H1 (cell line): ENCODE data around the gene AP2A1. TPM values are rescaled to one million over a fixed set of nuclear protein-coding genes. Genes with fewer than 3 reads are reported as not detected.

Experiments
- CTCF ChIA-PET: fragments of 300-600 bp; sonication (Branson Sonifier 250); formaldehyde crosslinking; loops from one replicate; lab custom pipeline; 2021; ENCODE audit not compliant: partially characterized antibody; lab: Charles Lee
- POLR2A ChIA-PET: fragments of 300-600 bp; sonication (Branson Sonifier 250); formaldehyde crosslinking; loops from one replicate; lab custom pipeline; 2021; ENCODE audit warnings: inconsistent platforms; ENCODE audit not compliant: partially characterized antibody; lab: Charles Lee
- DNase-seq, 2 experiments: peaks; one replicate each; pipeline versions ENCODE4 v3.0.0 to v3.0.0-alpha.2; 2010 to 2022; ENCODE audit warnings: low spot score in 2 of 2, low read depth in 1 of 2, mixed read lengths in 1 of 2
- FAIRE-seq: peaks from 2 replicates; lab custom pipeline; 2011; peaks lifted over from hg19 to GRCh38; lab: Jason Lieb, UNC
- H2AFZ ChIP-seq: 2 replicates; pipeline ENCODE4 v1.8.1; 2012; ENCODE audit warnings: low read length, inconsistent platforms
- H2AK5ac ChIP-seq: 2 replicates; pipeline ENCODE4 v1.6.1; 2013; ENCODE audit warnings: low read depth, low read length
- H2BK120ac ChIP-seq: replicated peaks from 2 replicates; pipeline ENCODE3; 2013; ENCODE audit warnings: low read depth, low read length, inconsistent platforms
- H2BK12ac ChIP-seq: 2 replicates; pipeline ENCODE4 v1.6.1; 2013; ENCODE audit warnings: low read depth, low read length
- H2BK15ac ChIP-seq: 2 replicates; pipeline ENCODE4 v1.6.1; 2013; ENCODE audit warnings: low read length
- H2BK20ac ChIP-seq: 2 replicates; pipeline ENCODE4 v1.6.1; 2013; ENCODE audit warnings: low read length
- H2BK5ac ChIP-seq: 2 replicates; pipeline ENCODE4 v1.6.1; 2013; ENCODE audit warnings: low read depth, low read length
- H3K14ac ChIP-seq: 2 replicates; pipeline ENCODE4 v1.6.1; 2013; ENCODE audit warnings: inconsistent platforms; ENCODE audit not compliant: insufficient read length
- H3K18ac ChIP-seq: 2 replicates; pipeline ENCODE4 v1.6.1; 2013; ENCODE audit warnings: low read length; ENCODE audit errors: extremely low read depth
- H3K23ac ChIP-seq: 2 replicates; pipeline ENCODE4 v1.6.1; 2013; ENCODE audit warnings: inconsistent platforms; ENCODE audit not compliant: insufficient read length
- H3K23me2 ChIP-seq: 2 replicates; pipeline ENCODE4 v1.6.1; 2013; ENCODE audit warnings: low read depth, low read length
- H3K27ac ChIP-seq: 2 replicates; pipeline ENCODE4 v1.6.1; 2011; ENCODE audit warnings: low read depth, low read length, inconsistent platforms
- H3K27me3 ChIP-seq, 4 experiments: replicated peaks in 1 of 4; 1 replicate in 1 of 4; 2 replicates in 3 of 4; pipeline versions ENCODE4 v1.6.1 to v1.8.1; 2011 to 2013; ENCODE audit warnings: low read length in 3 of 4, mild to moderate bottlenecking in 3 of 4, inconsistent platforms in 2 of 4, mixed read lengths in 2 of 4, moderate library complexity in 1 of 4; ENCODE audit not compliant: control insufficient read depth in 3 of 4, insufficient read depth in 3 of 4; ENCODE audit errors: extremely low read depth in 1 of 4
- H3K36me3 ChIP-seq, 4 experiments: 2 replicates each; pipeline versions ENCODE4 v1.6.1 to v1.8.1; 2011 to 2013; ENCODE audit warnings: mild to moderate bottlenecking in 4 of 4, low read length in 3 of 4, moderate library complexity in 2 of 4, control low read depth in 1 of 4, inconsistent platforms in 1 of 4; ENCODE audit not compliant: insufficient read depth in 4 of 4, control insufficient read depth in 2 of 4
- H3K4ac ChIP-seq: replicated peaks from 2 replicates; pipeline ENCODE3; 2013; ENCODE audit warnings: low read length, low read depth, mixed read lengths, inconsistent platforms; ENCODE audit not compliant: insufficient read length
- H3K4me1 ChIP-seq, 4 experiments: replicated peaks in 1 of 4; 1 replicate in 1 of 4; 2 replicates in 3 of 4; pipeline versions ENCODE4 v1.6.1 to v1.8.1; 2011 to 2013; ENCODE audit warnings: low read length in 3 of 4, inconsistent platforms in 2 of 4, mixed read lengths in 1 of 4; ENCODE audit not compliant: insufficient read depth in 4 of 4, control insufficient read depth in 3 of 4
- H3K4me2 ChIP-seq, 2 experiments: 2 replicates each; pipeline versions ENCODE4 v1.6.1 to v1.8.1; 2011 to 2013; ENCODE audit warnings: low read depth in 2 of 2, low read length in 2 of 2, control low read depth in 1 of 2, inconsistent platforms in 1 of 2, mild to moderate bottlenecking in 1 of 2; ENCODE audit not compliant: insufficient read depth in 1 of 2
- H3K4me3 ChIP-seq, 4 experiments: fragments of 200-600, 300-600 bp in 1 of 4; sonication (generic), shearing (Covaris generic), sonication (Bioruptor Twin) in 1 of 4; 2 replicates each; pipeline versions ENCODE4 v1.5.1 to v1.8.1; 2011 to 2016; ENCODE audit warnings: low read length in 4 of 4, low read depth in 3 of 4, control low read depth in 2 of 4, inconsistent platforms in 2 of 4, mild to moderate bottlenecking in 2 of 4, mixed read lengths in 1 of 4, moderate library complexity in 1 of 4; ENCODE audit not compliant: insufficient read depth in 2 of 4; ENCODE audit errors: extremely low read depth in 1 of 4
- H3K56ac ChIP-seq: replicated peaks from 2 replicates; pipeline ENCODE3; 2013; ENCODE audit warnings: low read depth, mild to moderate bottlenecking, mixed read lengths, low read length, inconsistent platforms; ENCODE audit not compliant: insufficient read length
- H3K79me1 ChIP-seq: 2 replicates; pipeline ENCODE4 v1.6.1; 2013; ENCODE audit warnings: low read depth, low read length, control low read depth
- H3K79me2 ChIP-seq, 2 experiments: 2 replicates each; pipeline versions ENCODE4 v1.6.1 to v1.8.1; 2012 to 2013; ENCODE audit warnings: low read length in 2 of 2, mild to moderate bottlenecking in 2 of 2, inconsistent platforms in 1 of 2; ENCODE audit not compliant: insufficient read depth in 2 of 2, control insufficient read depth in 1 of 2
- H3K9ac ChIP-seq, 4 experiments: replicated peaks in 1 of 4; 1 replicate in 1 of 4; 2 replicates in 3 of 4; pipeline versions ENCODE4 v1.6.1 to v1.8.1; 2011 to 2013; ENCODE audit warnings: low read depth in 3 of 4, low read length in 3 of 4, control low read depth in 2 of 4, mild to moderate bottlenecking in 2 of 4, moderate library complexity in 2 of 4, inconsistent platforms in 1 of 4; ENCODE audit errors: extremely low read depth in 1 of 4
- H3K9me3 ChIP-seq, 2 experiments: 2 replicates each; pipeline versions ENCODE4 v1.6.1 to v1.8.1; 2012 to 2013; ENCODE audit warnings: mild to moderate bottlenecking in 2 of 2, moderate library complexity in 2 of 2, control low read depth in 1 of 2, inconsistent platforms in 1 of 2, low read depth in 1 of 2, low read length in 1 of 2, mixed read lengths in 1 of 2; ENCODE audit not compliant: insufficient read depth in 2 of 2
- H4K20me1 ChIP-seq, 2 experiments: replicated peaks in 1 of 2; 2 replicates each; pipeline versions ENCODE3 to v1.8.1; 2011 to 2013; ENCODE audit warnings: inconsistent platforms in 2 of 2, low read length in 2 of 2, mild to moderate bottlenecking in 1 of 2; ENCODE audit not compliant: insufficient read depth in 2 of 2, control insufficient read depth in 1 of 2
- H4K5ac ChIP-seq: 2 replicates; pipeline ENCODE4 v1.6.1; 2013; ENCODE audit warnings: low read length, low read depth, mixed read lengths, inconsistent platforms; ENCODE audit not compliant: insufficient read length
- H4K8ac ChIP-seq: 2 replicates; pipeline ENCODE4 v1.8.0; 2013; ENCODE audit warnings: mild to moderate bottlenecking, moderate library complexity, low read length, inconsistent platforms; ENCODE audit not compliant: insufficient read depth; ENCODE audit errors: extremely low read depth
- H4K91ac ChIP-seq: replicated peaks from 2 replicates; pipeline ENCODE3; 2013; ENCODE audit warnings: low read length, mixed read lengths, inconsistent platforms; ENCODE audit not compliant: insufficient read length
- HDAC2 ChIP-seq, 2 experiments: fragments of 300-600 bp in 1 of 2; sonication (generic) in 1 of 2; IDR thresholded peaks; 2 replicates each; pipeline ENCODE4 v1.6.1; 2011 to 2012; ENCODE audit warnings: low read depth in 2 of 2, low read length in 2 of 2, mild to moderate bottlenecking in 2 of 2, moderate library complexity in 2 of 2, borderline replicate concordance in 1 of 2, inconsistent platforms in 1 of 2
- HDAC6 ChIP-seq: IDR thresholded peaks from one replicate; pipeline ENCODE4 v1.7.1; 2012; ENCODE audit warnings: low read depth, mild to moderate bottlenecking, inconsistent platforms, low read length, moderate library complexity
- POLR2AphosphoS5 ChIP-seq: IDR thresholded peaks from 2 replicates; pipeline ENCODE4 v1.6.1; 2011; ENCODE audit warnings: low read depth, low read length
- SIRT6 ChIP-seq: IDR thresholded peaks from one replicate; pipeline ENCODE4 v1.7.1; 2012; ENCODE audit warnings: low read length, inconsistent platforms
- SIX5 ChIP-seq: IDR thresholded peaks from 2 replicates; pipeline ENCODE4 v1.6.1; 2011; ENCODE audit warnings: mild to moderate bottlenecking, low read depth, low read length
- TAF7 ChIP-seq: optimal IDR thresholded peaks from 2 replicates; pipeline ENCODE3; 2011; ENCODE audit warnings: low read depth, mild to moderate bottlenecking, inconsistent platforms, low read length, moderate library complexity, borderline replicate concordance
- WGBS, 2 experiments: shearing (Covaris generic) in 1 of 2; methylation state at CpG; one replicate each; pipeline versions ENCODE4 v1.1.6 to v1.1.7; 2013 to 2015; ENCODE audit warnings: low lambda C conversion rate in 2 of 2, mixed read lengths in 2 of 2, inconsistent platforms in 1 of 2, low coverage in 1 of 2, missing lambda C conversion rate in 1 of 2; ENCODE audit not compliant: insufficient replicate concordance in 2 of 2, insufficient coverage in 1 of 2, insufficient read length in 1 of 2; ENCODE audit errors: extremely low coverage in 1 of 2, missing lambda C conversion rate in 1 of 2; 5-methylcytosine and 5-hydroxymethylcytosine counted together
- polyA plus RNA-seq, 7 experiments: library from polyadenylated mRNA; depleted of rRNA in 3 of 7; stranded (reverse) in 5 of 7; unstranded in 2 of 7; fragments of >200 nt in 5 of 7; fragments of 200-250 nt in 2 of 7; gene quantifications; 1 replicate in 5 of 7; 2 replicates in 1 of 7; 4 replicates in 1 of 7; pipeline versions ENCODE4 v1.2.1 to v1.2.3, GENCODE V29; 2011 to 2013; ENCODE audit warnings: missing spikeins in 2 of 7, mixed read lengths in 2 of 7
- total RNA-seq: library from RNA; stranded (reverse); fragmentation: NEBNext Ultra II Directional; extraction: Animal tissue kit (Norgen Biotek cat#: 25700); gene quantifications from 2 replicates; pipeline ENCODE4 v1.2.1, GENCODE V29; 2021

The AP2A1 gene
- total and polyA plus RNA-seq, 2 of the 8 experiments (the other 6 are each of a cell fraction or from before 2014, with no cell fraction given), result 105 to 106 TPM

DNA sequence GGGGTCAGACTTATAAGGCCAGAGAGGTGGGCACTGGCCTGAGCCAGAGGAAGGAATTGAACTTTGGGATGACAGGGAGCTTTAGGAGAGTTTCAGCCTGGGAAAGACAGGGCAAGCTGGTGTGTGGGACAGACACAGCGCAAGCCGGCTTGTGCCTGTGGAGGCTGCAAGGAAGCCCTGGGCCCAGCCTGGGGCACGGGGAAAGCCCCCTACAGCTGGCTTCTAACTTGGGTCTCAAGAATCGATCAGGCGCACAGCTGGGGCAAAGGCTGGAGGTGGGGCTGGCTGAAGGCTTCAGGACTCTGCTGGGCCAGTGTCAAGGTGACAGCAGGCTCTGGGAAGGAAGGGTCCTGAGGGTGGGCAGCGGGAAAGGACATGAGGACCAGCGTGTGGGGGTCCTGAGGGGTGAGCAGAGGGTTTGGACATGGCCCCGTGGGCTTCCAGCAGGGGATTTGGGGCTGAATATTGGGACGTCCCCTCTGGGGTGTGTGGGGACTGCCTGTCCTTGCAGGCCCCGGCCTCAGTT is 87.1 kb downstream of the AP2A1 start:
- Histone ChIP-seq H2BK5ac (no peak overlapping the region), H3K4ac (no peak overlapping the region), H2AK5ac (no peak overlapping the region; the same call in 1 of the 2 replicates), H3K4me1 (peaks cover 3 to 9% (median 6%) of the 10 kb centered on the region in 4 experiments), H3K56ac (no peak overlapping the region), H3K9ac (no peak overlapping the region), H4K8ac (no peak overlapping the region), H2AFZ (no peak overlapping the region), H3K23ac (no peak overlapping the region), H3K27ac (no peak overlapping the region), H4K91ac (no peak overlapping the region), H2BK120ac (no peak overlapping the region), H4K20me1 (peaks cover 45 to 54% of the 10 kb centered on the region in 2 experiments), H3K36me3 (peaks cover 13 to 52% (median 30%) of the 10 kb centered on the region in 4 experiments; a peak in 7 of 8 replicates), H3K18ac (no peak overlapping the region; the same call in 1 of the 2 replicates), H3K23me2 (peaks cover 10% of the 10 kb centered on the region; the same call in 1 of the 2 replicates), H3K4me3 (no peak overlapping the region), H3K79me1 (peaks cover 20% of the 10 kb centered on the region), H2BK12ac (no peak overlapping the region), H3K4me2 (no peak overlapping the region), H3K9me3 (no peaks in the 10 kb centered on the region), H2BK15ac (no peak overlapping the region), H3K27me3 (no peaks in the 10 kb centered on the region; a peak in 1 of 7 replicates), H3K79me2 (peaks cover 17 to 28% of the 10 kb centered on the region in 2 experiments), H3K14ac (no peak overlapping the region), H4K5ac (no peak overlapping the region), H2BK20ac (no peak overlapping the region)
- DNase-seq (no peak), FAIRE-seq (no peak)
- POLR2A ChIA-PET, result interaction anchor here (0.7 to 12.4 kb wide), 6 partner anchors 10 to 77 kb away, joined by 3 to 247 read pairs (median 8); partner anchors contain the start of genes AKT1S1, FUZ, PNKP and TBC1D17
- CTCF ChIA-PET, result interaction anchor here (0.7 to 3.0 kb wide), 2 partner anchors 10 to 1018 kb away, joined by 4 to 13 read pairs; partner anchors contain the start of gene HSD17B14
- no peak for TF ChIP-seq HDAC2 (IDR thresholded peaks at IDR 0.05; ENCODE audit: borderline replicate concordance in 1 of 2, low read depth in 2 of 2, low read length in 2 of 2)
- no peak for TF ChIP-seq SIX5
- TF ChIP-seq SIRT6, result no peak
- no peak for TF ChIP-seq TAF7
- peak; percentile 34; the same call in 1 of the 2 replicates for TF ChIP-seq POLR2AphosphoS5
- no peak for TF ChIP-seq HDAC6
- 93% methylated on average over 9 of the region's 10 CpGs; no CpG with 5 or more reads in 1 of the 2 experiments for WGBS, 2 experiments
